GM12865 (cell line): ENCODE measurements around the gene FAM234A.
"Not testable (repeated sequence)": the region's sequence is repeated elsewhere in the genome, so short reads cannot be mapped to it uniquely, and the experiment has no call there.

Source experiments
- DNase-seq: peaks from one replicate; pipeline ENCODE4 v3.0.0; 2010; ENCODE audit warnings: low read depth
- H3K4me3 ChIP-seq: 2 replicates; pipeline ENCODE4 v1.5.1; 2011; ENCODE audit warnings: mild to moderate bottlenecking, low read depth, low read length, control low read depth
- CTCF ChIP-seq: IDR thresholded peaks from 2 replicates; pipeline ENCODE4 v1.5.1; 2011; ENCODE audit warnings: low read length, control low read depth, low read depth, inconsistent platforms; ENCODE audit not compliant: insufficient read depth; ENCODE audit errors: missing control alignments

Gene FAM234A

GRCh38 chr16:252366-253337 lies 18.0 kb downstream of the FAM234A start:
- no peak overlapping the region for H3K4me3 ChIP-seq
- DNase-seq, result no peak
- TF ChIP-seq CTCF, result no peak

GRCh38 chr16:253833-254232 lies 19.2 kb downstream of the FAM234A start:
- no peak overlapping the region for H3K4me3 ChIP-seq
- DNase-seq, result no peak
- TF ChIP-seq CTCF, result no peak

GRCh38 chr16:254461-254860 lies 19.8 kb downstream of the FAM234A start:
- no peak for TF ChIP-seq CTCF
- H3K4me3 ChIP-seq, result no peak overlapping the region
- DNase-seq, result no peak

- no peak overlapping the region for H3K4me3 ChIP-seq
- TF ChIP-seq CTCF, result no peak
- no peak for DNase-seq
These were observed 20.6 kb downstream of the FAM234A start for GRCh38 chr16:255183-255582.

GRCh38 chr16:258091-258490 lies 23.5 kb downstream of the FAM234A start:
- DNase-seq, H3K4me3 ChIP-seq: not testable (repeated sequence)

- no peak for TF ChIP-seq CTCF
- H3K4me3 ChIP-seq, result no peak overlapping the region
- no peak for DNase-seq
These were observed 24.6 kb downstream of the FAM234A start for GRCh38 chr16:259226-259625.

GRCh38 chr16:259814-260253 lies 25.2 kb downstream of the FAM234A start:
- no peak for TF ChIP-seq CTCF
- no peak for DNase-seq
- H3K4me3 ChIP-seq, result no peak overlapping the region
